ENCODE data around the gene RHBDD2. TPM values are rescaled to one million over a fixed set of nuclear protein-coding genes. Genes with fewer than 3 reads are reported as not detected.
"Not testable (repeated sequence)": the region's sequence is repeated elsewhere in the genome, so short reads cannot be mapped to it uniquely, and the experiment has no call there.

The RHBDD2 gene
- total RNA-seq, 1 experiment from 2014 or later: 79.3 TPM

GRCh38 chr7:75854233-75854632 lies 24.6 kb upstream of the RHBDD2 start:
- Histone ChIP-seq H3K4me1 (ENCODE audit: control insufficient read depth, insufficient read depth, low read length) (no peaks in the 10 kb centered on the region), H3K4me3 (ENCODE audit: low read depth in 2 of 2, low read length in 2 of 2) (no peak overlapping the region), H3K9me3 (ENCODE audit: control insufficient read depth, insufficient read depth, low read depth, low read length) (no peaks in the 10 kb centered on the region), H3K27me3 (ENCODE audit: control insufficient read depth, insufficient read depth, low read length) (no peaks in the 10 kb centered on the region), H3K36me3 (ENCODE audit: control insufficient read depth, insufficient read depth, low read length) (no peaks in the 10 kb centered on the region), H3K27ac (ENCODE audit: low read length) (no peak overlapping the region)
- in situ Hi-C loops (cut with HindIII; ENCODE audit: low pct_unique_long_range_greater_than_20kb, low sequenced_read_pairs): no loop called here
- ChIA-PET CTCF (no interaction called here), POLR2A (no interaction called here)
- TF ChIP-seq REST (IDR thresholded peaks at IDR 0.05; ENCODE audit: insufficient read depth in 1 of 2, low read depth in 2 of 2, low read length in 1 of 2) (no peak), POLR2AphosphoS5 (IDR thresholded peaks at IDR 0.05; ENCODE audit: low read depth, low read length) (no peak), TCF7L2 (IDR thresholded peaks at IDR 0.05; ENCODE audit: low read depth, low read length) (no peak), SIN3A (IDR thresholded peaks at IDR 0.05; ENCODE audit: borderline replicate concordance, insufficient read depth, low read depth, low read length) (no peak)
- TF ChIP-seq, protein P1, sequence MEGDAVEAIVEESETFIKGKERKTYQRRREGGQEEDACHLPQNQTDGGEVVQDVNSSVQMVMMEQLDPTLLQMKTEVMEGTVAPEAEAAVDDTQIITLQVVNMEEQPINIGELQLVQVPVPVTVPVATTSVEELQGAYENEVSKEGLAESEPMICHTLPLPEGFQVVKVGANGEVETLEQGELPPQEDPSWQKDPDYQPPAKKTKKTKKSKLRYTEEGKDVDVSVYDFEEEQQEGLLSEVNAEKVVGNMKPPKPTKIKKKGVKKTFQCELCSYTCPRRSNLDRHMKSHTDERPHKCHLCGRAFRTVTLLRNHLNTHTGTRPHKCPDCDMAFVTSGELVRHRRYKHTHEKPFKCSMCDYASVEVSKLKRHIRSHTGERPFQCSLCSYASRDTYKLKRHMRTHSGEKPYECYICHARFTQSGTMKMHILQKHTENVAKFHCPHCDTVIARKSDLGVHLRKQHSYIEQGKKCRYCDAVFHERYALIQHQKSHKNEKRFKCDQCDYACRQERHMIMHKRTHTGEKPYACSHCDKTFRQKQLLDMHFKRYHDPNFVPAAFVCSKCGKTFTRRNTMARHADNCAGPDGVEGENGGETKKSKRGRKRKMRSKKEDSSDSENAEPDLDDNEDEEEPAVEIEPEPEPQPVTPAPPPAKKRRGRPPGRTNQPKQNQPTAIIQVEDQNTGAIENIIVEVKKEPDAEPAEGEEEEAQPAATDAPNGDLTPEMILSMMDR (IDR thresholded peaks at IDR 0.05): no peak
- DNase-seq (ENCODE audit: low read depth, low spot score) (no peak), ATAC-seq (no peak)
- intact Hi-C loops (cut with micrococcal nuclease; ENCODE audit: unreplicated experiment): no loop called here
- BruUV-seq (replicated peaks): no TSS peak

DNA sequence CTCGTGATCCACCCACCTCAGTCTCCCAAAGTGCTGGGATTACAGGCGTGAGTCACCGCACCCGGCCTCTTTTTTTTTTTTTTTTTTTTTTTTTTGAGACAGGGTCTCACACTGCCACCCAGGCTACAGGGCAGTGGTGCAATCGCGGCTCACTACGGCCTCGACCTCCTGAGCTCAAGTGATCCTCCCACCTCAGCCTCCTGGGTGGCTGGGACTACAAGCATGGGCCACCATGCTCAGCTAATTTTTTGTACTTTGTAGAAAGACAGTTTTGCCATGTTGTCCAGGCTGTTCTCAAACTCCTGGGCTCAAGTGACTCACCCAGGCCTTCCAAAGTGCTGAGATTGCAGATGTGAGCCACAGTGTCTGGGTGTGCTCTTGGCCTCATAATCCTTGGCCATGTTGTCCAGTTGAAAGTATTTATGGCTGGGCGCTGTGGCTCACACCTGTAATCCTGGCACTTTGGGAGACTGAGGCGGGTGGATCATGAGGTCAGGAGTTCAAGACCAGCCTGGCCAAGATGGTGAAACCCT lies 24.0 kb upstream of the RHBDD2 start:
- H3K4me1 ChIP-seq (ENCODE audit: control insufficient read depth, insufficient read depth, low read length); intact Hi-C loops (cut with micrococcal nuclease; ENCODE audit: unreplicated experiment); DNase-seq (ENCODE audit: low read depth, low spot score); in situ Hi-C loops (cut with HindIII; ENCODE audit: low pct_unique_long_range_greater_than_20kb, low sequenced_read_pairs); POLR2A ChIA-PET; ATAC-seq; H3K27me3 ChIP-seq (ENCODE audit: control insufficient read depth, insufficient read depth, low read length); H3K9me3 ChIP-seq (ENCODE audit: control insufficient read depth, insufficient read depth, low read depth, low read length); H3K27ac ChIP-seq (ENCODE audit: low read length); H3K4me3 ChIP-seq (ENCODE audit: low read depth in 2 of 2, low read length in 2 of 2); BruUV-seq (replicated peaks); H3K36me3 ChIP-seq (ENCODE audit: control insufficient read depth, insufficient read depth, low read length); CTCF ChIA-PET: not testable (repeated sequence)

- POLR2A ChIA-PET: no interaction called here
- TF ChIP-seq TCF7L2 (IDR thresholded peaks at IDR 0.05; ENCODE audit: low read depth, low read length): no peak
- no peak for TF ChIP-seq SIN3A (IDR thresholded peaks at IDR 0.05; ENCODE audit: borderline replicate concordance, insufficient read depth, low read depth, low read length)
- TF ChIP-seq, protein P1 (IDR thresholded peaks at IDR 0.05): no peak
- TF ChIP-seq POLR2AphosphoS5 (IDR thresholded peaks at IDR 0.05; ENCODE audit: low read depth, low read length): no peak
- no peak for TF ChIP-seq REST (IDR thresholded peaks at IDR 0.05; ENCODE audit: insufficient read depth in 1 of 2, low read depth in 2 of 2, low read length in 1 of 2)
- intact Hi-C loops (cut with micrococcal nuclease; ENCODE audit: unreplicated experiment): no loop called here
- Histone ChIP-seq H3K4me3 (ENCODE audit: low read depth in 2 of 2, low read length in 2 of 2) (no peak overlapping the region), H3K27me3 (ENCODE audit: control insufficient read depth, insufficient read depth, low read length) (no peaks in the 10 kb centered on the region), H3K27ac (ENCODE audit: low read length) (no peak overlapping the region), H3K9me3 (ENCODE audit: control insufficient read depth, insufficient read depth, low read depth, low read length) (no peaks in the 10 kb centered on the region), H3K4me1 (ENCODE audit: control insufficient read depth, insufficient read depth, low read length) (no peaks in the 10 kb centered on the region), H3K36me3 (ENCODE audit: control insufficient read depth, insufficient read depth, low read length) (no peaks in the 10 kb centered on the region)
- no TSS peak for BruUV-seq (replicated peaks)
- ATAC-seq (no peak), DNase-seq (ENCODE audit: low read depth, low spot score) (no peak)
- CTCF ChIA-PET: no interaction called here
- in situ Hi-C loops (cut with HindIII; ENCODE audit: low pct_unique_long_range_greater_than_20kb, low sequenced_read_pairs): no loop called here
These were observed 22.3 kb upstream of the RHBDD2 start for GRCh38 chr7:75856536-75856935.
